ENCODE measurements around the gene PAX7.
"Not testable (repeated sequence)": the region's sequence is repeated elsewhere in the genome, so short reads cannot be mapped to it uniquely, and the experiment has no call there.

PAX7 gene

DNA sequence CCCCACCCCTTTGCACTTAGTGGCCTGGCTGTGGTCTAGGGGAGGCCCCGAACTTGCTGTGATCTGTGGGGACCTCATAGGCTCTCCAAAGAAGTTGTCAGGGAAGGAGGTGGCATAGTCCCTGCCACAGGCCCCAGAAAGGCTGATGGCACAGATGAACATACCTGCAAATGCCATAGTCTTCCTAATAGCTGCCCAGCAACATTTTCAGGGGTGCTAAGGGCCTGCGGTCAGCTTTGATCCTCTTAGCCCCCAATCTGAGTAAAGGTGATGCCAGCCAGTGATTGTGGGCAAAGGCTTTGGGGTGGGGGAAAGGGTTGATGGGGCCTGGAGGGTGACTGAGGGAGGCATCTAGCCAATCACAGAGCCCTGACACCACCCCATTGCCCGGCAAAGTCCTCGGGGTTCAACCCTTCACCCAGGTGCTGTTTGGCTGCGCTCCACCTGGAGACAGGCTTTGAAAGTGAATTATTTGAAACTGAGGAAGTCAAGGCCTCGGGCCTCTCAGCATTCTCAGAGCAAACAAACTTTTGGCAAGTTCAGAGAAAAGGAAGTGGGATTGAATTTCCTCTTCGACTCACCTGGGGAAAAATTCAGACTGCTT lies 35.8 kb downstream of the PAX7 start:
- DNase-seq, result no peak

GRCh38 chr1:18667333-18667732 lies 36.7 kb downstream of the PAX7 start:
- no peak for DNase-seq

- no peak for DNase-seq
Measured at GRCh38 chr1:18668046-18668445, 37.4 kb downstream of the PAX7 start.

DNA sequence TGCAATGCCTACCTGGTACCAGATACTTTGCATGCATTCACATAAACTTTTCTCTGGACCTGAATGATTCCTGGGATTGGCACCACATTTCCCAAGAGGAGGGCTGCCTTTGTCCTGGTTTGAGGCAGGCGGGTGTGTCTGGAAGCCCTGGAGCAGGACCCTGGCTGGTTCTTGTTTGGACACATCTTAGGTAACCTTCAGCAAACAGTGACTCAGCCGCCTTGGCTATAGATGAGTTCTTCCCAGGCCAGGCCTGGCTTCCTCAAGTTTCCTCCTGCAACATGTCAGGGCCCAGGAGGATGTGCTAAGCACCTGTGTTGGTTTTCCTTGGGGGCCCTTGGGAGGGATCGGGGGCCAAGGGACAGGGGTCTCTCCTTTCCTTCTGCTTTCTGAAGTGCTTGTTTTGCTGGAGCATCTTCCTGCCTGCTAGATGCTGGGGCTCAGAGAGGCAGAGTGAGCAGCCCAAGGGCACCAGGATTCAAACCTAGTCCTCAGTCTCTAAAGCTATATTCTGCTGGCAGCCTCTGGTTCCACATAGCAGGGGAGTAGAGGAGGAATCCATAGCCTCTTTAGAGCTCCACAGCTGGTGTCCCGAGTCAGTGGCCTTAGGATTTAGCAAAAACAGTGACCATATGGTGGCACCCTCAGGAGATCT lies 38.2 kb downstream of the PAX7 start:
- no peak for DNase-seq

- no peak for DNase-seq
Measured at GRCh38 chr1:18670121-18670867, 39.6 kb downstream of the PAX7 start.

GRCh38 chr1:18670868-18671225 lies 40.2 kb downstream of the PAX7 start:
- DNase-seq, result no peak

- DNase-seq, result no peak
Measured at GRCh38 chr1:18673976-18674375, 43.3 kb downstream of the PAX7 start.

DNA sequence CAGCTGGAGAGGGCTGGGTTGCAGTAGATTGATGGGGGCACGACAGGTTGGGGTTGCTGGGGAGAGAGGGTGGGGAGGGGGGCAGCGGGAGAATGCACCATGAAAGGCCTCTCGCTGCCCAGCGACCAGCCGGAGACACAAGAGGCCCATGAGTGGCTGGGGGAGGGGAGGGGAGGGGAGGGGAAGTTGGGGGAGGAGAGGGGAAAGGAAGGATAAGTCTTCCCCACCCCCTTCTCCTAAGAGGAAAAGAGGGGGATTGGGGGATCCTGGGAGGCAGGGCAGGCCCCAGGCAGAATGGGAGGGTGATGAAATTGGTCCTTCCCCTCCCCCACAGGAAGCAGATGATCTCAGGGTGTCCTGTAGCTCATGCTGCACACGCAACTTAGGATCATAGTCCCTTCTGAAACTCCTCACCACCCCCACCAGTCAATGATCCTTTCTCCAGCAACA lies 45.7 kb downstream of the PAX7 start:
- DNase-seq, result no peak

GRCh38 chr1:18681423-18681835 lies 50.8 kb downstream of the PAX7 start:
- no peak for DNase-seq

- no peak for DNase-seq
Measured at GRCh38 chr1:18682375-18682774, 51.7 kb downstream of the PAX7 start.

DNA sequence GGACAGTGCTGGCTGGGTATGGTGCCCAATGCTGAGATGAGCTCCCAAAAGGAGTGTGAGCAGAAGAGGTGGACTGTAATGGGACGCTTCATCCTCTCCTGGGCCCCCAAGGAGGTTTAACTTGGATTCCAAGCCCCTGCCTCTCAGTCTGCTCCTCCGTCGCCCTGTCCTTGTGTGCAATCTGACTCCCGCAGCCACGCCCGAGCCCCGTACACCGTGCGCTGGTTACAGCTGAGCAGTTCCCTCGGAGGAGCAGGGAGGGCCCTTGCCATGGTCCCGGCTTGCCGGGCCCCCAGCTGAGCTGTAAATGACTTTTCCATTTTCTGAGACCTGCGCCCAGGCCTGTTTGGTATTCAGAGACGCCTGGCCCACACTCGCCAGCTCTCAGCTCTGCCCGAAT lies 53.7 kb downstream of the PAX7 start:
- no peak for DNase-seq

DNA sequence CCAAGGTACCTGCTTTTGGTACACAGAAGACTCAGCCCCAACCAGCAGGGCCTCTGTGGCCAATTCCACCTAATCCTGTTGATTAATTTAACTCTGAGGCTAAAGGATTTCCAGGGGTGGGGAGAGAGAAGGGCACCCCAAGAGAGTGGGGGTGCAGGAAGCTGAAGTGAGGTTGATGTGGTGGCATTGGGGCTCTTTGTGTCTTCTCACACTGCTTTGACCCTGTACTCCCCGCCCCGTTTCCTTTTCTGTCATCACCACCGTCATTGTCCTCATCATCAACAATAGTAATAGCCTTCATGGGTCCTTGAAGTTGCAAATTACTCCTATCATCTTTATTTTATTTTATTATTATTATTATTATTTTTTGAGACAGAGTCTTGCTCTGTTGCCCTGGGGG lies 55.9 kb downstream of the PAX7 start:
- no peak for DNase-seq

DNA sequence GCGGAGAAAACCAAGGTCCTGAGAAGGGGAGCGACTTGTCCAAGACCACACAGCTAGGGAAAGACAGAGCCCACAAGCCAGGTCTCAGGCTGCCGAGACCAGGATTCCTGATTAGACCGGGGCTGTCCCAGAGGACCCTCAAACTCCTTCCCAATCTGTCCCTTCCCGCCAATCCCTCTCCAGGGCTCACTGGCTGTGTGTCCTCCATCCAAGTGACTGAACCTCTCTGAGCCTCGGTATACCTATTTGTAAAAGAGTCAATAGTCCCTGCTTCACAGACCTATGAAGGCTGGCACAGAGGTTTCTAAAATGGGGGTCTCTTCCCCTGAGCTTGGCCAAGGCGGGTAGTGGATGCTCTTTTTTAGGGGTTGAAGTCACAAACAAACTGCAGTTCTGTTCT lies 56.6 kb downstream of the PAX7 start:
- no peak for DNase-seq

DNA sequence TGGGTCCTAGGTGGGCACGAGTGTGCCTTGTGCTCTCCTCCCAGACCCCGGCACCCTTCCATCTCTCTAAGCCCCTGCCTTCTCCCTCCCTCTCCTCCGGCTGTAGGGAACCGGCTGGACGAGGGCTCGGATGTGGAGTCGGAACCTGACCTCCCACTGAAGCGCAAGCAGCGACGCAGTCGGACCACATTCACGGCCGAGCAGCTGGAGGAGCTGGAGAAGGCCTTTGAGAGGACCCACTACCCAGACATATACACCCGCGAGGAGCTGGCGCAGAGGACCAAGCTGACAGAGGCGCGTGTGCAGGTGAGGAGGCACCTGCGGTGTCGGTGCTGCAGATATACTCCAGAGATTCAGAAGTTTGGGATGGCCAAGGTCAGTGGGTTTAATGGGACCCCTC lies 61.0 kb downstream of the PAX7 start:
- no peak for DNase-seq

DNA sequence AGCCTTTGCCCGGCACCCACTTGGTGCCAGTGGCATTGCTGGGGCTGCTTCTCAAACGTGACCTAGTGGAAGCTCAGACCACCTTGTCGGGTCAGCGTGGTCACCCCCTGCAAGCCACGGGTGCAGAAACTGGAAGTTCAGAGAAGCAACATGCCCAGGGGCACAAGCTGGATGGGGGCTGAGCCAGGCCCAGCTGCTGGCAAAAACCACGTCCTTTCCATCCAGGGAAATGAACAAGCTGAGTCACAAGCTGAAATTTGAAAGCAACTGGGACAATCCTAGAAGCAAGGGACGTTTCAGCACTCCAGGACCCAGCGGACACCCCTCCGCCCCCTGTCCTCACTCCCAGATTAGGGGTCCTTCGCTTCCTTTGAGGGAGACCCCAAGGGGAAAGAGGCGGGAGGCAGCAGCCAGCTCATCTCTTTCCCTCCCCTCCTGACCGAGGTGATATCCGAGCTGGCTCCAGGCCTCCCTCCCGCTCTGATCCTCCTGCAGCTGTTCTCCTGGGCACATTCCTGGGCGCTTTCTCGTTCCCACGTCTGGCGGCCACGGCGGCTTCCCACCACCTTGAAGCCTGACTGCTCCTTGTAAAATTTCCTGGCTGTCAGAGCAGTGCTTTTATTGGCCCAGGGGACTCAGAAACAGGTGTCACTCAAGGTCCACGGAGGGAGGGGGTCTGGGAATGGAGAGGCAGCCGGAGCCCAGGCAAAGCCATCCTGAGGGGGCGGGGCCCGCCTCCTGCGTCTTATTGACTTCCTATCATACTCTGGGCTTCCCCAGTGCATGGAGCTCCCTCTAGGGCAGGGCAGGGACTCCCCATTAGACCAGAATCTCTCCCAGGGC lies 62.8 kb downstream of the PAX7 start:
- DNase-seq, result no peak

DNA sequence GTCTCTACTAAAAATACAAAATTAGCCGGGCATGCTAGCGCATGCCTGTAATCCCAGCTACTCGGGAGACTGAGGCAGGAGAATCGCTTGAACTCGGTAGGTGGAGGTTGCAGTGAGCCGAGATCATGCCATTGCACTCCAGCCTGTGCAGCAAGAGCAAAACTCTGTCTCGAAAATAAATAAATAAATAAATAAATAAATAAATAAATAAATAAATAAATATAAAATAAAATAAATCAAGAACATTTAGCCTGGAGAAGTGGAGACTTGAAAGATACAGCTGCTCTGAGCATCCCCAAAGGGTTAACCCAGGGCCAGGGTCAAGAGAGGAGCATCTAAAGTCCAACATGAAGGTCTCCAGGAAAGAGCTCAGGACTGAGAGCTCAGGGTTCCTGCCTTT lies 63.6 kb downstream of the PAX7 start:
- DNase-seq, result not testable (repeated sequence)

- no peak for DNase-seq
Measured at GRCh38 chr1:18697541-18697940, 66.9 kb downstream of the PAX7 start.

DNA sequence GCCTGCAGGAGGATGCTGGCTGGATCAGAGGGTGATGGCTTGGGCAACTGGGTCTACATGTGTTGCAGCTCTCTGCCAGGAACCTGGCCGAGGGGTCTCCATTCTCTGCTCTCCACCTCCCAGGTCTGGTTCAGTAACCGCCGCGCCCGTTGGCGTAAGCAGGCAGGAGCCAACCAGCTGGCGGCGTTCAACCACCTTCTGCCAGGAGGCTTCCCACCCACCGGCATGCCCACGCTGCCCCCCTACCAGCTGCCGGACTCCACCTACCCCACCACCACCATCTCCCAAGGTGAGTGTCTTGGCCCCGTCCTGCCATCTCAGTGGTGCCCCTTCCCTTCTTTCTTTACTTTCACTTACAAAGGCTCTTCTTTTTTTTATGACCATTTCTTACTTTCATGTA lies 69.9 kb downstream of the PAX7 start:
- DNase-seq, result no peak

- no peak for DNase-seq
Measured at GRCh38 chr1:18701183-18701582, 70.5 kb downstream of the PAX7 start.

- peak; percentile 68 for DNase-seq
Measured at GRCh38 chr1:18703041-18703621, 72.5 kb downstream of the PAX7 start.

DNA sequence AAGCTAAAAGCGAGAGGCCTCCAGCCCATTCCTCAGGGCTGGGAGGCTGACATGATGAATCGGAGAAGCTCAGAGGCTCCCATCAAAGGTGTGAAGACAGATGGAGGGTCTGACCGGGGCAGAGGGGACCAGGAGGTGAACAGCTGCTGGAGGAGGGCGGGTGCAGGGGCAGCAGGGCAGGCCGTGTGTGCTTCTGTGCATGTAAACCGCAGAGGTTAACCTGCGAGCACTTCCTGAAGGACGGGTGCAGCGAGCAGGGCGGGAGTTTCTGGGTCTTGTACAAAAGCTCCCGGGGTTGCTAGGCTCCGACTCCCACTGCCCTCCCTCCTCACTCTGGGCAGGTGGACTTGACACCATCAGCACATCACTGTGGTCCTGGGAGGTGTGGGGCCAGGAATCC lies 75.2 kb downstream of the PAX7 start:
- DNase-seq, result no peak

GRCh38 chr1:18707696-18708257 lies 77.1 kb downstream of the PAX7 start:
- no peak for DNase-seq

- DNase-seq, result no peak
Measured at GRCh38 chr1:18710002-18710401, 79.4 kb downstream of the PAX7 start.
